HEK293T (cell line): ENCODE data around the gene RASD1.

Experiments
- ARNT ChIP-seq: fragments of 450-650 bp; IDR thresholded peaks from 2 replicates; pipeline ENCODE4 v1.6.1; 2017; ENCODE audit warnings: mild to moderate bottlenecking
- BHLHE40 ChIP-seq: fragments of 450-650 bp; IDR thresholded peaks from 2 replicates; pipeline ENCODE4 v1.6.1; 2016; ENCODE audit warnings: mild to moderate bottlenecking, moderate library complexity, borderline replicate concordance
- CTBP1 ChIP-seq: fragments of 450-650 bp; IDR thresholded peaks from 2 replicates; pipeline ENCODE4 v1.6.1; 2016; ENCODE audit warnings: borderline replicate concordance
- ELF4 ChIP-seq: fragments of 450-650 bp; IDR thresholded peaks from 2 replicates; pipeline ENCODE4 v1.6.1; 2017; ENCODE audit warnings: antibody characterized with exemption
- FOXK2 ChIP-seq: fragments of 450-650 bp; IDR thresholded peaks from 2 replicates; pipeline ENCODE4 v1.6.1; 2016; ENCODE audit warnings: mild to moderate bottlenecking
- FOXM1 ChIP-seq: fragments of 450-650 bp; IDR thresholded peaks from 2 replicates; pipeline ENCODE4 v1.6.1; 2017; ENCODE audit warnings: mild to moderate bottlenecking, borderline replicate concordance
- L3MBTL2 ChIP-seq: fragments of 450-650 bp; conservative IDR thresholded peaks from 2 replicates; pipeline ENCODE4 v1.6.1; 2016; ENCODE audit warnings: mild to moderate bottlenecking
- LEF1 ChIP-seq: fragments of 450-650 bp; IDR thresholded peaks from 2 replicates; pipeline ENCODE4 v1.6.1; 2017; ENCODE audit warnings: mild to moderate bottlenecking, borderline replicate concordance
- NFRKB ChIP-seq: fragments of 450-650 bp; IDR thresholded peaks from 2 replicates; pipeline ENCODE4 v1.6.1; 2016; ENCODE audit warnings: mild to moderate bottlenecking, moderate library complexity
- TARDBP ChIP-seq: fragments of 450-650 bp; IDR thresholded peaks from 2 replicates; pipeline ENCODE4 v1.6.1; 2016
- ZNF384 ChIP-seq: fragments of 450-650 bp; IDR thresholded peaks from 2 replicates; pipeline ENCODE4 v1.6.1; 2016

GRCh38 chr17:17487998-17488397, 8.2 kb downstream of the RASD1 start:
- TF ChIP-seq TARDBP (no peak), BHLHE40 (no peak), NFRKB (no peak), ARNT (no peak), ZNF384 (no peak), LEF1 (no peak), FOXM1 (no peak), CTBP1 (no peak), ELF4 (no peak), L3MBTL2 (no peak), FOXK2 (no peak)
